Endothelial cell of umbilical vein (primary cell): ENCODE measurements around the gene SEC31A. TPM values are rescaled to one million over a fixed set of nuclear protein-coding genes. Genes with fewer than 3 reads are reported as not detected.

Experiments used
- BruUV-seq: library from RNA; stranded (reverse); fragments of 400-500 nt; replicated peaks from 2 replicates; lab custom pipeline; 2021; lab: Mats Ljungman, UMichigan
- CTCF ChIA-PET: fragments of 300-600, 350-600 bp; sonication (Branson Sonifier 250); formaldehyde crosslinking; loops from one replicate; lab custom pipeline; 2021; ENCODE audit warnings: antibody characterized with exemption, inconsistent platforms; lab: Charles Lee
- POLR2A ChIA-PET: fragments of 300-600, 350-600 bp; sonication (Branson Sonifier 250); formaldehyde crosslinking; loops from one replicate; lab custom pipeline; 2021; ENCODE audit warnings: antibody characterized with exemption, inconsistent platforms; lab: Charles Lee
- DNase-seq: peaks from one replicate; pipeline ENCODE4 v3.0.0-alpha.2; 2011; ENCODE audit warnings: low read depth, low spot score
- FAIRE-seq: peaks from 2 replicates; lab custom pipeline; 2011; peaks lifted over from hg19 to GRCh38; lab: Jason Lieb, UNC
- H2AFZ ChIP-seq: 2 replicates; pipeline ENCODE4 v1.6.0; 2012; ENCODE audit warnings: low read depth, low read length, control low read depth, inconsistent platforms
- H3K27ac ChIP-seq: 2 replicates; pipeline ENCODE4 v1.5.1; 2011; ENCODE audit warnings: low read depth, mild to moderate bottlenecking, control low read depth, low read length, moderate library complexity; ENCODE audit not compliant: insufficient read depth
- H3K27me3 ChIP-seq, 2 experiments: 2 replicates each; pipeline versions ENCODE4 v1.6.0 to v1.6.1; 2011; ENCODE audit warnings: low read length in 2 of 2, mixed read lengths in 1 of 2; ENCODE audit not compliant: control insufficient read depth in 2 of 2, insufficient read depth in 2 of 2
- H3K36me3 ChIP-seq, 2 experiments: 2 replicates in 1 of 2; 3 replicates in 1 of 2; pipeline ENCODE4 v1.5.1; 2011; ENCODE audit warnings: low read length in 2 of 2, mild to moderate bottlenecking in 1 of 2, moderate library complexity in 1 of 2; ENCODE audit not compliant: control insufficient read depth in 2 of 2, insufficient read depth in 2 of 2; ENCODE audit errors: extremely low read depth in 1 of 2
- H3K4me1 ChIP-seq: 3 replicates; pipeline ENCODE4 v1.5.1; 2011; ENCODE audit warnings: mild to moderate bottlenecking, low read length; ENCODE audit not compliant: control insufficient read depth, insufficient read depth; ENCODE audit errors: extremely low read depth
- H3K4me2 ChIP-seq: 2 replicates; pipeline ENCODE4 v1.6.1; 2011; ENCODE audit warnings: low read length, control low read depth, mixed read lengths; ENCODE audit not compliant: insufficient read depth
- H3K4me3 ChIP-seq, 3 experiments: fragments of 200-600 bp in 1 of 3; sonication (generic), shearing (Covaris generic) in 1 of 3; replicated peaks in 1 of 3; 2 replicates each; pipeline ENCODE4 v1.5.1; 2011 to 2016; ENCODE audit warnings: control low read depth in 3 of 3, low read length in 3 of 3, mild to moderate bottlenecking in 2 of 3, inconsistent platforms in 1 of 3, low read depth in 1 of 3, moderate library complexity in 1 of 3; ENCODE audit not compliant: insufficient read depth in 1 of 3
- H3K79me2 ChIP-seq: 2 replicates; pipeline ENCODE4 v1.6.0; 2012; ENCODE audit warnings: low read length, inconsistent platforms; ENCODE audit not compliant: control insufficient read depth, insufficient read depth
- H3K9ac ChIP-seq: replicated peaks from 2 replicates; pipeline ENCODE3; 2011; ENCODE audit warnings: low read length, control low read depth; ENCODE audit not compliant: insufficient read depth; ENCODE audit errors: extremely low read depth
- H3K9me1 ChIP-seq: replicated peaks from 3 replicates; pipeline ENCODE4 v1.6.0; 2011; ENCODE audit warnings: mild to moderate bottlenecking, low read length; ENCODE audit not compliant: control insufficient read depth, insufficient read depth; ENCODE audit errors: extremely low read depth
- H3K9me3 ChIP-seq: replicated peaks from 2 replicates; pipeline ENCODE4 v1.5.1; 2012; ENCODE audit warnings: low read length, inconsistent platforms; ENCODE audit not compliant: control insufficient read depth, insufficient read depth
- H4K20me1 ChIP-seq: replicated peaks from 2 replicates; pipeline ENCODE3; 2011; ENCODE audit warnings: mild to moderate bottlenecking, low read length; ENCODE audit not compliant: control insufficient read depth, insufficient read depth; ENCODE audit errors: extremely low read depth
- CTCF ChIP-seq, 2 donors: IDR thresholded peaks; 1 replicate in 1 of 2; 2 replicates in 1 of 2; pipeline ENCODE4 v1.5.1; 2011; ENCODE audit warnings: low read length in 2 of 2, mild to moderate bottlenecking in 2 of 2, moderate library complexity in 2 of 2, control low read depth in 1 of 2, inconsistent platforms in 1 of 2, low read depth in 1 of 2; ENCODE audit not compliant: insufficient read depth in 1 of 2; ENCODE audit errors: extremely low read depth in 1 of 2
- EZH2 ChIP-seq: IDR thresholded peaks from 2 replicates; pipeline ENCODE4 v1.6.1; 2012; ENCODE audit warnings: borderline replicate concordance, low read depth, mild to moderate bottlenecking, moderate library complexity, low read length, inconsistent platforms; ENCODE audit not compliant: severe bottlenecking
- FOS ChIP-seq: IDR thresholded peaks from 2 replicates; pipeline ENCODE4 v1.6.1; 2011; ENCODE audit warnings: mild to moderate bottlenecking, low read length, moderate library complexity, borderline replicate concordance; ENCODE audit not compliant: insufficient read depth
- GATA2 ChIP-seq: IDR thresholded peaks from 2 replicates; pipeline ENCODE4 v1.7.0; 2011; ENCODE audit warnings: low read depth, mild to moderate bottlenecking, moderate library complexity, mixed read lengths, low read length; ENCODE audit not compliant: insufficient read length, insufficient read depth
- JUN ChIP-seq: IDR thresholded peaks from 2 replicates; pipeline ENCODE4 v1.6.1; 2011; ENCODE audit warnings: borderline replicate concordance, low read depth; ENCODE audit not compliant: insufficient read length, insufficient read depth
- MAX ChIP-seq: IDR thresholded peaks from 2 replicates; pipeline ENCODE4 v1.6.1; 2011; ENCODE audit not compliant: insufficient read depth, insufficient read length
- MYC ChIP-seq: IDR thresholded peaks from one replicate; pipeline ENCODE4 v1.6.1; 2011; ENCODE audit warnings: mild to moderate bottlenecking, low read depth, low read length
- POLR2A ChIP-seq: IDR thresholded peaks from 2 replicates; pipeline ENCODE4 v1.6.1; 2012; ENCODE audit warnings: low read depth, mild to moderate bottlenecking, control low read depth, low read length
- POLR2AphosphoS5 ChIP-seq: IDR thresholded peaks from 2 replicates; pipeline ENCODE4 v1.6.1; 2012; ENCODE audit warnings: low read depth, mild to moderate bottlenecking, control low read depth, low read length, moderate library complexity; ENCODE audit not compliant: insufficient read depth
- dilution Hi-C: fragments of 300-500 bp; cut with MboI; formaldehyde crosslinking; loops from one replicate; pipeline ENCODE4 v1.15.0; 2019; ENCODE audit warnings: low sequenced_read_pairs; ENCODE audit not compliant: extremely low pct_ligation_motif_present
- intact Hi-C: fragments of 100-400 bp; cut with micrococcal nuclease; formaldehyde crosslinking; loops from one replicate; pipeline ENCODE4 v1.10.0; 2022
- polyA plus RNA-seq, 4 experiments: library from polyadenylated mRNA; depleted of rRNA in 3 of 4; stranded (reverse) in 3 of 4; unstranded in 1 of 4; fragments of >200 nt; gene quantifications; 2 replicates each; pipeline versions ENCODE4 v1.2.1 to v1.2.3, GENCODE V29; 2011 to 2012; ENCODE audit warnings: missing spikeins in 1 of 4
- total RNA-seq: library from RNA; stranded (reverse); gene quantifications from 2 replicates; pipeline ENCODE4 v1.2.3, GENCODE V29; 2021

The SEC31A gene
- total and polyA plus RNA-seq, 2 donors (not counting 3 experiments of a cell fraction or from before 2014, with no cell fraction given), result 226 to 301 TPM

- Histone ChIP-seq H3K27ac (no peak overlapping the region), H3K27me3 (no peaks in the 10 kb centered on the region), H3K4me1 (peaks cover 6% of the 10 kb centered on the region), H3K4me3 (no peak overlapping the region), H3K9me1 (no peaks in the 10 kb centered on the region), H3K4me2 (no peak overlapping the region), H3K9me3 (no peaks in the 10 kb centered on the region), H3K9ac (no peak overlapping the region), H3K36me3 (no peaks in the 10 kb centered on the region), H2AFZ (no peak overlapping the region), H3K79me2 (no peaks in the 10 kb centered on the region), H4K20me1 (no peaks in the 10 kb centered on the region)
- BruUV-seq, result no TSS peak
- DNase-seq (no peak), FAIRE-seq (no peak)
- ChIA-PET POLR2A (no interaction called here), CTCF (no interaction called here)
- dilution Hi-C loops, result no loop called here
- intact Hi-C loops, result no loop called here
- TF ChIP-seq EZH2, result no peak
- no peak for TF ChIP-seq MAX
- TF ChIP-seq MYC, result no peak
- no peak for TF ChIP-seq JUN
- no peak for TF ChIP-seq POLR2AphosphoS5
- TF ChIP-seq POLR2A, result no peak
- TF ChIP-seq GATA2, result no peak
- TF ChIP-seq CTCF (IDR thresholded peaks at IDR 0.05; ENCODE audit: extremely low read depth in 1 of 2, insufficient read depth in 1 of 2, low read depth in 1 of 2, low read length in 2 of 2), result no peak
- TF ChIP-seq FOS, result no peak
Observed at GRCh38 chr4:82810176-82810575, 80.8 kb downstream of the SEC31A start.
